Measurements from ENCODE around the gene MACROD2.

Gene MACROD2

DNA sequence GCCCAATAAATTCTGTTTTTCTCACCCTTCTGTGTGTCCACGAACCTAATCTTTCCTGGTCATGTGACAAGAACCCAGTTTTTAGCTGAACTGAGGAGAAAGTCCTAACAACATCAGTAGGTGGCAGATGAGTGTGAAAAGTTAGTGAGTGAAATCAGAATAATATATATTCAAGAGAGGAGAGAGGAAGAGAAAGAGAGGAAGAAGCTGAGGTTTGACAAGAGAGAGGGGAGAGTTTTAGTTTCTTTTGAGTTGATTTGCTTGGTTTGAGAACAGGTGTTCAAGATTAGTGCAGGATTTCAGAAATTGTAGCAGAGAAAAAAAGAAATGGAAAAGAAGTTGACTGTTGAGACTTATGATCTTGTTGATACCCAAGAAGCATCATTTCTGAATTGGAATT is 1272.6 kb downstream of the MACROD2 start:
- H3K9ac ChIP-seq (ENCODE audit: insufficient read length, low read depth) = no peak overlapping the region
- no peak for TF ChIP-seq SUZ12 (IDR thresholded peaks at IDR 0.05; ENCODE audit: extremely low read depth, insufficient read depth, insufficient read length)
- no peak for TF ChIP-seq YY1 (IDR thresholded peaks at IDR 0.05; ENCODE audit: insufficient read depth, insufficient read length)
- H3K4me1 ChIP-seq (ENCODE audit: insufficient read depth, insufficient read length) = no peaks in the 10 kb centered on the region
- no peaks in the 10 kb centered on the region for H3K36me3 ChIP-seq (ENCODE audit: insufficient read depth, insufficient read length, low read length)
- H3K27me3 ChIP-seq (ENCODE audit: insufficient read depth, insufficient read length) = no peaks in the 10 kb centered on the region
- no peaks in the 10 kb centered on the region for H3K9me3 ChIP-seq (ENCODE audit: insufficient read depth, low read length)
- DNase-seq (ENCODE audit: low read depth, low spot score) = no peak
- no peak overlapping the region for H3K4me3 ChIP-seq (ENCODE audit: insufficient read length, low read depth)

DNA sequence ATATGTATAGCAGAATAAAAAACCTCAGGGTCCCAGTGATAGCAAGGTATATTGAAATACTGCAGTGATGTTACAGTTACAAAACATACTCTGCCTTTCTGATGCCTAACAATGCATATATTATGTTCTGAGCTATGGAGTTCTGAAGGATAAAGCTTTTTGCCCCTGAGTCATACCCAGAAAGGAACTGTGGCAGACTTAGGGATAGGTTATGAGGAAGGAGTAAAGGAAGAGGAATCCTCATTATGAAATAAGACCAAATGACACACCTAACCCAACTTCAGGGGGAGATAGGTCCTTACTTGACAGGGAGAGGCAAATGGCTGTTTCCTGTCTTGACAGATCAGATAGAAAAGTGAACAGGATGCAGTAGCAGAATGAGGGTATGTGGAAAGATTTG is 1282.7 kb downstream of the MACROD2 start:
- Histone ChIP-seq H3K4me3 (ENCODE audit: insufficient read length, low read depth) (no peak overlapping the region), H3K9ac (ENCODE audit: insufficient read length, low read depth) (no peak overlapping the region), H3K36me3 (ENCODE audit: insufficient read depth, insufficient read length, low read length) (no peaks in the 10 kb centered on the region), H3K27me3 (ENCODE audit: insufficient read depth, insufficient read length) (no peaks in the 10 kb centered on the region), H3K4me1 (ENCODE audit: insufficient read depth, insufficient read length) (no peaks in the 10 kb centered on the region), H3K9me3 (ENCODE audit: insufficient read depth, low read length) (no peaks in the 10 kb centered on the region)
- DNase-seq (ENCODE audit: low read depth, low spot score) = no peak
- TF ChIP-seq YY1 (IDR thresholded peaks at IDR 0.05; ENCODE audit: insufficient read depth, insufficient read length) = no peak
- no peak for TF ChIP-seq SUZ12 (IDR thresholded peaks at IDR 0.05; ENCODE audit: extremely low read depth, insufficient read depth, insufficient read length)

DNA sequence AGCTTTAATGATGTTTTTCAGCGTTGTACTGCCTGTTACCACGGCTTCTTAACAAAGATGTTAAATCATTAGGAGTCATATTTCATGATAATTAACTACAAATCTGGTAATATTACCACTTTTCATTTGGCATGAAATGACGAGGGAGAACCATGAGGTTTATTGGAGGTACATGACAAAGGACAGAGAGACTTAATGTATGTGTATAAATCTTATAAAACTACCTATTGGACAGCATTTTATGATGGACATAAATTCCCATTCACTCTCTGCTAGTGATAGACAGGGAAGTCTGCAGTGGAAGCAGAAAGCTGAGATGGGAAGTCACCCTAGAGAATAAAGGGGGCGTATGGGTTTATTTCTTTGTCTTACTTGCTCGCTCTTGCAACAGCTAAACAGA is 1292.0 kb downstream of the MACROD2 start:
- no peaks in the 10 kb centered on the region for H3K4me1 ChIP-seq (ENCODE audit: insufficient read depth, insufficient read length)
- TF ChIP-seq YY1 (IDR thresholded peaks at IDR 0.05; ENCODE audit: insufficient read depth, insufficient read length) = no peak
- TF ChIP-seq SUZ12 (IDR thresholded peaks at IDR 0.05; ENCODE audit: extremely low read depth, insufficient read depth, insufficient read length) = no peak
- TF ChIP-seq ZNF274 (IDR thresholded peaks at IDR 0.05; ENCODE audit: low read depth, low read length) = no peak
- H3K27me3 ChIP-seq (ENCODE audit: insufficient read depth, insufficient read length) = no peaks in the 10 kb centered on the region
- no peak for DNase-seq (ENCODE audit: low read depth, low spot score)
- H3K9ac ChIP-seq (ENCODE audit: insufficient read length, low read depth) = no peak overlapping the region
- no peaks in the 10 kb centered on the region for H3K9me3 ChIP-seq (ENCODE audit: insufficient read depth, low read length)
- H3K4me3 ChIP-seq (ENCODE audit: insufficient read length, low read depth) = no peak overlapping the region
- H3K36me3 ChIP-seq (ENCODE audit: insufficient read depth, insufficient read length, low read length) = no peaks in the 10 kb centered on the region

DNA sequence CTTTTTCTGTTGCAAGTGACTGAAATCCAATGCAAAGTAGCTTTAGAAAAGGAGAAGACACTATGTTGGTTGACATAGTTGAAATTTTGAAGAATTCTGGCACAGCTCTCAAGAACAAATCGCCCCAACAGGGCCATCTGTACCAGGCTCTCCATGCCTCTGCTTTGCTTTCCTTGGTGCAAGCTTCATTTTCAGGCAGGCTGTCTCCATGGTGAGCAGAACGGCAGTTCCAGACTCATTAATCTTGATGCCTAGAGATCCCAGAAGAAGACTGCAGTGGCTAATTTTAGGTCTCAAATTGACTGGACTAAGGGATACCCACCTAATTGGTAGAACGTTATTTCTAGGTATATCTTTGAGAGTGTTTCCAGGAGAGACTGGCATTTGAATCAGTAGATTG is 1292.8 kb downstream of the MACROD2 start:
- H3K36me3 ChIP-seq (ENCODE audit: insufficient read depth, insufficient read length, low read length) = no peaks in the 10 kb centered on the region
- TF ChIP-seq SUZ12 (IDR thresholded peaks at IDR 0.05; ENCODE audit: extremely low read depth, insufficient read depth, insufficient read length) (no peak), ZNF274 (IDR thresholded peaks at IDR 0.05; ENCODE audit: low read depth, low read length) (no peak), YY1 (IDR thresholded peaks at IDR 0.05; ENCODE audit: insufficient read depth, insufficient read length) (no peak)
- H3K27me3 ChIP-seq (ENCODE audit: insufficient read depth, insufficient read length) = no peaks in the 10 kb centered on the region
- DNase-seq (ENCODE audit: low read depth, low spot score) = no peak
- H3K4me3 ChIP-seq (ENCODE audit: insufficient read length, low read depth) = no peak overlapping the region
- no peaks in the 10 kb centered on the region for H3K4me1 ChIP-seq (ENCODE audit: insufficient read depth, insufficient read length)
- H3K9me3 ChIP-seq (ENCODE audit: insufficient read depth, low read length) = no peaks in the 10 kb centered on the region
- H3K9ac ChIP-seq (ENCODE audit: insufficient read length, low read depth) = no peak overlapping the region

DNA sequence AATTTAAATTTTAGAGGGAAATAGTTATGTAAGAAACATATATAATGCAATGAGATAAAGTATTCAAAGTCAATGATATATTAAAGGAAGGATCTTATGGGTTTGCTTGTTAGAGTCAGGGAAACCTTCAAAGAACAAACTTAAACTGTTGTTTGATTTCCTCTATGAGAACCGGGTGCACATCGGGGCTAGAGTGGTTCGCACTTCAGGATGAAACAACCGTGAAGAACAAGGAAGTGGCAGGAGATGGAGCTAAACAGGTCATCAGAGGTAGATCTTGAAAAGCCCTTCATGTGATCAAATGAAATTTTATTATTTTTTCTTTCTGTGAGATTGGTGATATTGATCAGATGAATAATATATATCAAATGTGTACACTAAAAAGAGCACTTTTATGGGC is 1294.0 kb downstream of the MACROD2 start:
- TF ChIP-seq SUZ12 (IDR thresholded peaks at IDR 0.05; ENCODE audit: extremely low read depth, insufficient read depth, insufficient read length) = no peak
- TF ChIP-seq ZNF274 (IDR thresholded peaks at IDR 0.05; ENCODE audit: low read depth, low read length) = no peak
- no peak for TF ChIP-seq YY1 (IDR thresholded peaks at IDR 0.05; ENCODE audit: insufficient read depth, insufficient read length)
- no peaks in the 10 kb centered on the region for H3K4me1 ChIP-seq (ENCODE audit: insufficient read depth, insufficient read length)
- no peaks in the 10 kb centered on the region for H3K36me3 ChIP-seq (ENCODE audit: insufficient read depth, insufficient read length, low read length)

DNA sequence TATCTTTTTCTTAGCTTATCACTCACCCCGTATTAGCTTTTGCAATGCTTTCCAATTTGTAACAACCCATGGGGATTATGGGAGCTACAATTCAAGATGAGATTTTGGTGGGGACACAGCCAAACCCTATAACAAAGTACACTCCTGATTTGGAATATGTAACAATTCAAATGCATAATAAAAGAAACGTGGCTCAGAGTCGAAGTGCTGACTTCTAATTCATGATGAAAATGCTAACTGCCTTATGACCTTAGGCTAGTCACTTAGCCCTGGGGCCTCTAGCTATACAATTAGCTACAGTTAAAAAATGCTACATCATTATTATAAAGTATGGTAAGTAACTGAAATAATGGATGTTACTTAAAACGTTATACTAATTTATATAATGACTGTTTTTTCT is 1297.1 kb downstream of the MACROD2 start:
- Histone ChIP-seq H3K27me3 (ENCODE audit: insufficient read depth, insufficient read length) (no peaks in the 10 kb centered on the region), H3K9ac (ENCODE audit: insufficient read length, low read depth) (no peak overlapping the region), H3K36me3 (ENCODE audit: insufficient read depth, insufficient read length, low read length) (no peaks in the 10 kb centered on the region), H3K4me1 (ENCODE audit: insufficient read depth, insufficient read length) (no peaks in the 10 kb centered on the region), H3K9me3 (ENCODE audit: insufficient read depth, low read length) (no peaks in the 10 kb centered on the region), H3K4me3 (ENCODE audit: insufficient read length, low read depth) (no peak overlapping the region)
- no peak for TF ChIP-seq ZNF274 (IDR thresholded peaks at IDR 0.05; ENCODE audit: low read depth, low read length)
- no peak for TF ChIP-seq YY1 (IDR thresholded peaks at IDR 0.05; ENCODE audit: insufficient read depth, insufficient read length)
- TF ChIP-seq SUZ12 (IDR thresholded peaks at IDR 0.05; ENCODE audit: extremely low read depth, insufficient read depth, insufficient read length) = no peak
- no peak for DNase-seq (ENCODE audit: low read depth, low spot score)

More for the DNA sequence above, 1294.0 kb downstream of the MACROD2 start:
- no peak overlapping the region for H3K4me3 ChIP-seq (ENCODE audit: insufficient read length, low read depth)
- DNase-seq (ENCODE audit: low read depth, low spot score) = no peak
- H3K9me3 ChIP-seq (ENCODE audit: insufficient read depth, low read length) = no peaks in the 10 kb centered on the region
- H3K27me3 ChIP-seq (ENCODE audit: insufficient read depth, insufficient read length) = no peaks in the 10 kb centered on the region
- H3K9ac ChIP-seq (ENCODE audit: insufficient read length, low read depth) = no peak overlapping the region

DNA sequence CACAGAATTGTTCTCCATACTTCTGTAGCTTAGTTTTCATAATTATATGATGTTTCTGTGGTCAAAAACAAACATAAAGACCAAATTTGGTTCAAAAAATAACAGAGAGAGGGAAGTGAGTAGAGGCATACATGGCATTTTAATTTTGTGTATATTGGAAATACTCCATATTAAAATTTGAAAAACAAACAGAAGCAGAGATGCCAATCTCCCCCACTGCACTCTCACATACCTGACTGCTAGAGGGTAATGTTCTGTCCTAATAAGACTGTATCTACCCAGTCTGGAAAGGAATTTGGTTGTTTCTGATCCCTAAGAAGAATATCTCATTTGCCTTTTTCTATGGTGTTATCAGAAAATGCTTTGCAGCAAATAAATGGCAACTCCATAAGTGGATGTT is 1301.1 kb downstream of the MACROD2 start:
- Histone ChIP-seq H3K27me3 (ENCODE audit: insufficient read depth, insufficient read length) (no peaks in the 10 kb centered on the region), H3K4me1 (ENCODE audit: insufficient read depth, insufficient read length) (no peaks in the 10 kb centered on the region), H3K9me3 (ENCODE audit: insufficient read depth, low read length) (no peaks in the 10 kb centered on the region), H3K4me3 (ENCODE audit: insufficient read length, low read depth) (no peak overlapping the region), H3K9ac (ENCODE audit: insufficient read length, low read depth) (no peak overlapping the region), H3K36me3 (ENCODE audit: insufficient read depth, insufficient read length, low read length) (no peaks in the 10 kb centered on the region)
- TF ChIP-seq ZNF274 (IDR thresholded peaks at IDR 0.05; ENCODE audit: low read depth, low read length) = no peak
- TF ChIP-seq SUZ12 (IDR thresholded peaks at IDR 0.05; ENCODE audit: extremely low read depth, insufficient read depth, insufficient read length) = no peak
- no peak for TF ChIP-seq YY1 (IDR thresholded peaks at IDR 0.05; ENCODE audit: insufficient read depth, insufficient read length)
- DNase-seq (ENCODE audit: low read depth, low spot score) = no peak
